ENCODE data around the gene ARHGEF33. TPM values are rescaled to one million over a fixed set of nuclear protein-coding genes. Genes with fewer than 3 reads are reported as not detected.

ARHGEF33 gene
- total RNA-seq, 1 experiment from 2014 or later: 0.30 TPM

DNA sequence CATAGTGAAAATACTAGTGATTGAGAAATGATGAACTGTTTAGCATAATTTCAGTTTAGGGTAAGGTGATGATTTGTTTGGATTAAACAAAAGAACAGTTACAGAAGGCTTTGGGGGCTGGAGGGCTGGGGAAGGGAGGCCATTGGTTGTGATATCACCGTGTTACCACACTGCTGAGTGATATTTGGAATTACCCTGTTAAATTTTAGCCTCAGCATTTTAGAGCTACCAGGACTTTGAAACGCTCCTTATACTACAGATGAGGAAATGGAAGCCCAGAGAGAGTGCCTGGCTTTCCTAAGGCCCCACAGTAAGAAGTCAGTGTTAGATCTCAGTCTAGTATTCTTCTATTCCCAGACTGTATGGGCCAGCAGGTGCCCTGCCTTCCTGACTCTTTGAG lies 15.6 kb downstream of the ARHGEF33 start:
- Histone ChIP-seq H2AFZ (ENCODE audit: low read depth, low read length, poor library complexity, severe bottlenecking) (no peak overlapping the region), H4K20me1 (ENCODE audit: insufficient read depth) (no peaks in the 10 kb centered on the region), H3K36me3 (ENCODE audit: control insufficient read depth in 1 of 2, insufficient read depth in 2 of 2, low read length in 2 of 2) (no peaks in the 10 kb centered on the region), H3K79me2 (ENCODE audit: insufficient read depth, low read length) (no peaks in the 10 kb centered on the region), H3K27me3 (ENCODE audit: insufficient read depth, low read length) (no peaks in the 10 kb centered on the region), H3K4me1 (ENCODE audit: control insufficient read depth in 1 of 2, insufficient read depth in 2 of 2, low read length in 2 of 2) (peaks cover 0 to 6% of the 10 kb centered on the region in 2 experiments; a peak in 1 of 4 replicates), H3K9ac (ENCODE audit: low read length) (no peak overlapping the region), H3K27ac (ENCODE audit: low read depth, low read length) (no peak overlapping the region), H3K4me2 (ENCODE audit: low read length) (no peak overlapping the region), H3K9me2 (ENCODE audit: insufficient read depth) (no peaks in the 10 kb centered on the region), H3K4me3 (replicated peaks in 1 of 2; ENCODE audit: low read depth in 1 of 2, low read length in 2 of 2) (no peak overlapping the region), H3K9me3 (ENCODE audit: control insufficient read depth in 1 of 2, insufficient read depth in 1 of 2, low read depth in 1 of 2, low read length in 2 of 2) (no peaks in the 10 kb centered on the region)
- POLR2A ChIA-PET: no interaction called here
- ATAC-seq (no peak), DNase-seq (ENCODE audit: low read depth, low spot score) (no peak)
- TF ChIP-seq RAD21 (IDR thresholded peaks at IDR 0.05; ENCODE audit: low read depth) (no peak), SIN3A (IDR thresholded peaks at IDR 0.05; ENCODE audit: low read depth) (no peak), EGR1 (IDR thresholded peaks at IDR 0.05; ENCODE audit: low read depth) (no peak), POLR2AphosphoS5 (IDR thresholded peaks at IDR 0.05; ENCODE audit: low read depth, low read length) (no peak), JUND (IDR thresholded peaks at IDR 0.05) (no peak), POLR2A (IDR thresholded peaks at IDR 0.05; ENCODE audit: borderline replicate concordance, extremely low read depth, insufficient read depth, insufficient read length) (no peak), SP1 (IDR thresholded peaks at IDR 0.05; ENCODE audit: low read depth) (no peak)
- TF ChIP-seq, protein P1, sequence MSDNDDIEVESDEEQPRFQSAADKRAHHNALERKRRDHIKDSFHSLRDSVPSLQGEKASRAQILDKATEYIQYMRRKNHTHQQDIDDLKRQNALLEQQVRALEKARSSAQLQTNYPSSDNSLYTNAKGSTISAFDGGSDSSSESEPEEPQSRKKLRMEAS (IDR thresholded peaks at IDR 0.05): no peak
- TF ChIP-seq, protein P2, sequence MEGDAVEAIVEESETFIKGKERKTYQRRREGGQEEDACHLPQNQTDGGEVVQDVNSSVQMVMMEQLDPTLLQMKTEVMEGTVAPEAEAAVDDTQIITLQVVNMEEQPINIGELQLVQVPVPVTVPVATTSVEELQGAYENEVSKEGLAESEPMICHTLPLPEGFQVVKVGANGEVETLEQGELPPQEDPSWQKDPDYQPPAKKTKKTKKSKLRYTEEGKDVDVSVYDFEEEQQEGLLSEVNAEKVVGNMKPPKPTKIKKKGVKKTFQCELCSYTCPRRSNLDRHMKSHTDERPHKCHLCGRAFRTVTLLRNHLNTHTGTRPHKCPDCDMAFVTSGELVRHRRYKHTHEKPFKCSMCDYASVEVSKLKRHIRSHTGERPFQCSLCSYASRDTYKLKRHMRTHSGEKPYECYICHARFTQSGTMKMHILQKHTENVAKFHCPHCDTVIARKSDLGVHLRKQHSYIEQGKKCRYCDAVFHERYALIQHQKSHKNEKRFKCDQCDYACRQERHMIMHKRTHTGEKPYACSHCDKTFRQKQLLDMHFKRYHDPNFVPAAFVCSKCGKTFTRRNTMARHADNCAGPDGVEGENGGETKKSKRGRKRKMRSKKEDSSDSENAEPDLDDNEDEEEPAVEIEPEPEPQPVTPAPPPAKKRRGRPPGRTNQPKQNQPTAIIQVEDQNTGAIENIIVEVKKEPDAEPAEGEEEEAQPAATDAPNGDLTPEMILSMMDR (IDR thresholded peaks at IDR 0.05 in 2 of 3, conservative IDR thresholded peaks at IDR 0.05 in 1 of 3; ENCODE audit: borderline replicate concordance in 1 of 3, insufficient read depth in 1 of 3, low read depth in 2 of 3, low read length in 2 of 3): no peak
- intact Hi-C loops (cut with micrococcal nuclease): no loop called here
- CTCF ChIA-PET: no interaction called here
- no TSS peak for BruUV-seq (replicated peaks)
- RAD21 ChIA-PET (ENCODE audit: low non-redundant PET in 1 of 2, low total read pairs in 2 of 2, uncharacterized antibody in 2 of 2, unreplicated experiment in 2 of 2): no interaction called here

DNA sequence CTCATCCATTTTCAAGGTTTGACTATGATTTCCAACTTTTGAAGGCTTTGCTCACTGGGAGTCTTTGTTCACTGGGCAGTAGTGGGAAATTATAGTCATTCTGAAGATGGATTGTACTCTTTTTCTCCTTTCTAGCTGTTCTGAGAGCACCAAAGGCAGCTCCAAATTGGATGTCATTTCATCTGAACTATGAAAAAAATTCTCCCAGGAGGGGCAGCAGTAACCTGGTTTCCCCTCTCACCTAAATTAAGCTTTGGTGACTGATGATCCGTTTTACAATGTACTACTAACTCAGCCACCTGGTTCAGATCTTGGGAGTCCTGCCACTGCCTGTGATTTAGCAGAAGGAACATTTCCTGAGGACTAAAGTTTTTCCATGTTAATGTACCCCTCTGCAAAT lies 17.6 kb downstream of the ARHGEF33 start:
- RAD21 ChIA-PET (ENCODE audit: low non-redundant PET in 1 of 2, low total read pairs in 2 of 2, uncharacterized antibody in 2 of 2, unreplicated experiment in 2 of 2): no interaction called here
- no peaks in the 10 kb centered on the region for H3K9me2 ChIP-seq (ENCODE audit: insufficient read depth)
- POLR2A ChIA-PET: no interaction called here
- H3K4me2 ChIP-seq (ENCODE audit: low read length): no peak overlapping the region
- H4K20me1 ChIP-seq (ENCODE audit: insufficient read depth): no peaks in the 10 kb centered on the region
- no peaks in the 10 kb centered on the region for H3K9me3 ChIP-seq (ENCODE audit: control insufficient read depth in 1 of 2, insufficient read depth in 1 of 2, low read depth in 1 of 2, low read length in 2 of 2)
- H3K36me3 ChIP-seq (ENCODE audit: control insufficient read depth in 1 of 2, insufficient read depth in 2 of 2, low read length in 2 of 2): no peaks in the 10 kb centered on the region
- TF ChIP-seq JUND (IDR thresholded peaks at IDR 0.05) (no peak), RAD21 (IDR thresholded peaks at IDR 0.05; ENCODE audit: low read depth) (no peak), EGR1 (IDR thresholded peaks at IDR 0.05; ENCODE audit: low read depth) (no peak), EZH2phosphoT487 (IDR thresholded peaks at IDR 0.05; ENCODE audit: borderline replicate concordance) (no peak), TCF7L2 (IDR thresholded peaks at IDR 0.05; ENCODE audit: borderline replicate concordance, extremely low read depth, insufficient read depth, insufficient read length) (no peak)
- H3K9ac ChIP-seq (ENCODE audit: low read length): no peak overlapping the region
- no peak overlapping the region for H3K4me3 ChIP-seq (replicated peaks in 1 of 2; ENCODE audit: low read depth in 1 of 2, low read length in 2 of 2)
- peaks cover 0 to 6% of the 10 kb centered on the region in 2 experiments; a peak in 1 of 4 replicates for H3K4me1 ChIP-seq (ENCODE audit: control insufficient read depth in 1 of 2, insufficient read depth in 2 of 2, low read length in 2 of 2)
- H3K27me3 ChIP-seq (ENCODE audit: insufficient read depth, low read length): no peaks in the 10 kb centered on the region
- no peaks in the 10 kb centered on the region for H3K79me2 ChIP-seq (ENCODE audit: insufficient read depth, low read length)
- H3K27ac ChIP-seq (ENCODE audit: low read depth, low read length): no peak overlapping the region
- no peak for ATAC-seq
- no peak for DNase-seq (ENCODE audit: low read depth, low spot score)
- BruUV-seq (replicated peaks): no TSS peak
- CTCF ChIA-PET: no interaction called here
- H2AFZ ChIP-seq (ENCODE audit: low read depth, low read length, poor library complexity, severe bottlenecking): no peak overlapping the region
- intact Hi-C loops (cut with micrococcal nuclease): no loop called here

Measured in HCT116 (cell line).